Measurements from ENCODE around the gene MOV10. TPM values are rescaled to one million over a fixed set of nuclear protein-coding genes. Genes with fewer than 3 reads are reported as not detected.

The MOV10 gene
- total RNA-seq, 2 experiments from 2014 or later, result 80.6 to 89.3 TPM

GRCh38 chr1:112626193-112626592, 48.3 kb upstream of the MOV10 start:
- no peaks in the 10 kb centered on the region for H3K9me3 Mint-ChIP-seq
- DNase-seq (no peak), ATAC-seq (ENCODE audit: poor library complexity) (no peak)
- ChIA-PET CTCF (no interaction called here), POLR2A (interaction anchor here (0.6 kb wide), 1 partner anchor 48 kb away, joined by 3 read pairs; the partner anchor contains the start of gene MOV10)
- Histone ChIP-seq H3K9me3 (ENCODE audit: control insufficient read depth in 1 of 2, insufficient read depth in 1 of 2, low read length in 2 of 2) (no peaks in the 10 kb centered on the region), H3K36me3 (ENCODE audit: insufficient read depth, low read length) (peaks cover 38% of the 10 kb centered on the region), H3K4me1 (ENCODE audit: insufficient read depth, low read length) (peaks cover 60% of the 10 kb centered on the region), H3K27ac (ENCODE audit: low read depth in 1 of 2, low read length in 2 of 2) (no peak overlapping the region), H3K4me3 (ENCODE audit: low read length) (no peak overlapping the region), H3K27me3 (ENCODE audit: control insufficient read depth in 1 of 2, insufficient read depth in 2 of 2, low read length in 2 of 2) (no peaks in the 10 kb centered on the region)
- intact Hi-C loops (cut with DNase I, micrococcal nuclease), result loop anchor here in 1 of 2 experiments (10.0 kb wide), 2 partner anchors 329 to 449 kb away; partner anchors contain the start of genes LRIG2 and SLC16A1
- peaks cover 80% of the 10 kb centered on the region for H3K4me1 Mint-ChIP-seq (ENCODE audit: low read depth)
- H3K4me3 Mint-ChIP-seq, result peak overlapping the region; percentile 3
- no peak for TF ChIP-seq CTCF (IDR thresholded peaks at IDR 0.05)
- peak overlapping the region; percentile 68 for H3K27ac Mint-ChIP-seq
- no peaks in the 10 kb centered on the region for H3K27me3 Mint-ChIP-seq
- H3K36me3 Mint-ChIP-seq (ENCODE audit: low read depth), result peaks cover 75% of the 10 kb centered on the region

- no peaks in the 10 kb centered on the region for H3K27me3 ChIP-seq (ENCODE audit: control insufficient read depth in 1 of 2, insufficient read depth in 2 of 2, low read length in 2 of 2)
- Mint-ChIP-seq H3K27ac (peak overlapping the region; percentile 52), H3K4me1 (ENCODE audit: low read depth) (peaks cover 86% of the 10 kb centered on the region), H3K9me3 (no peaks in the 10 kb centered on the region), H3K36me3 (ENCODE audit: low read depth) (peaks cover 80% of the 10 kb centered on the region), H3K27me3 (no peaks in the 10 kb centered on the region), H3K4me3 (peak overlapping the region; percentile 3)
- ATAC-seq (ENCODE audit: poor library complexity), result no peak
- peaks cover 43% of the 10 kb centered on the region for H3K36me3 ChIP-seq (ENCODE audit: insufficient read depth, low read length)
- CTCF ChIA-PET, result interaction anchor here (0.7 kb wide), 1 partner anchor 36 kb away, joined by 3 read pairs; no protein-coding TSS in a partner anchor
- H3K4me3 ChIP-seq (ENCODE audit: low read length), result no peak overlapping the region
- H3K27ac ChIP-seq (ENCODE audit: low read depth in 1 of 2, low read length in 2 of 2), result no peak overlapping the region
- peaks cover 55% of the 10 kb centered on the region for H3K4me1 ChIP-seq (ENCODE audit: insufficient read depth, low read length)
- H3K9me3 ChIP-seq (ENCODE audit: control insufficient read depth in 1 of 2, insufficient read depth in 1 of 2, low read length in 2 of 2), result no peaks in the 10 kb centered on the region
- POLR2A ChIA-PET, result no interaction called here
- no peak for TF ChIP-seq CTCF (IDR thresholded peaks at IDR 0.05)
- intact Hi-C loops (cut with DNase I, micrococcal nuclease), result loop anchor here in 1 of 2 experiments (10.0 kb wide), 2 partner anchors 328 to 448 kb away; partner anchors contain the start of genes LRIG2 and SLC16A1
- no peak for DNase-seq
Measured at GRCh38 chr1:112626887-112627286, 47.6 kb upstream of the MOV10 start.

GRCh38 chr1:112628516-112628915, 45.9 kb upstream of the MOV10 start:
- peaks cover 53% of the 10 kb centered on the region for H3K4me1 ChIP-seq (ENCODE audit: insufficient read depth, low read length)

More at GRCh38 chr1:112628516-112628915, 45.9 kb upstream of the MOV10 start:
- peak overlapping the region; percentile 0 for H3K4me3 Mint-ChIP-seq
- intact Hi-C loops (cut with DNase I, micrococcal nuclease), result loop anchor here in 1 of 2 experiments (10.0 kb wide), 2 partner anchors 326 to 446 kb away; partner anchors contain the start of genes LRIG2 and SLC16A1
- H3K36me3 Mint-ChIP-seq (ENCODE audit: low read depth), result peaks cover 82% of the 10 kb centered on the region
- H3K4me1 Mint-ChIP-seq (ENCODE audit: low read depth), result peaks cover 87% of the 10 kb centered on the region
- TF ChIP-seq CTCF (IDR thresholded peaks at IDR 0.05), result no peak
- H3K27ac ChIP-seq (ENCODE audit: low read depth in 1 of 2, low read length in 2 of 2), result no peak overlapping the region
- H3K9me3 ChIP-seq (ENCODE audit: control insufficient read depth in 1 of 2, insufficient read depth in 1 of 2, low read length in 2 of 2), result no peaks in the 10 kb centered on the region
- peak overlapping the region; percentile 43 for H3K27ac Mint-ChIP-seq
- no peak for DNase-seq
- ChIA-PET CTCF (interaction anchor here (1.5 to 1.7 kb wide), 2 partner anchors 9 to 14 kb away, joined by 4 to 6 read pairs; no protein-coding TSS in a partner anchor), POLR2A (interaction anchor here (0.7 kb wide), 2 partner anchors 10 to 118 kb away, joined by 3 read pairs; no protein-coding TSS in a partner anchor)
- no peak overlapping the region for H3K4me3 ChIP-seq (ENCODE audit: low read length)
- H3K9me3 Mint-ChIP-seq, result no peaks in the 10 kb centered on the region
- ATAC-seq (ENCODE audit: poor library complexity), result no peak
- H3K27me3 ChIP-seq (ENCODE audit: control insufficient read depth in 1 of 2, insufficient read depth in 2 of 2, low read length in 2 of 2), result no peaks in the 10 kb centered on the region
- H3K27me3 Mint-ChIP-seq, result no peaks in the 10 kb centered on the region
- H3K36me3 ChIP-seq (ENCODE audit: insufficient read depth, low read length), result peaks cover 45% of the 10 kb centered on the region
